GM19468 (cell line): ENCODE results near the gene MBOAT7.
"Not testable (repeated sequence)": the region's sequence is repeated elsewhere in the genome, so short reads cannot be mapped to it uniquely, and the experiment has no call there.

Experiments used
- ATAC-seq: cut with Tn5 transposase; IDR thresholded peaks from one replicate; pipeline ENCODE4 v1.9.1; 2021; ENCODE audit warnings: mild to moderate bottlenecking, moderate library complexity, moderate number of reproducible peaks; ENCODE audit not compliant: unreplicated experiment; ENCODE audit errors: extremely low read depth

MBOAT7 gene

GRCh38 chr19:54209811-54210494 is 20.6 kb upstream of the MBOAT7 start:
- ATAC-seq, result no peak

DNA sequence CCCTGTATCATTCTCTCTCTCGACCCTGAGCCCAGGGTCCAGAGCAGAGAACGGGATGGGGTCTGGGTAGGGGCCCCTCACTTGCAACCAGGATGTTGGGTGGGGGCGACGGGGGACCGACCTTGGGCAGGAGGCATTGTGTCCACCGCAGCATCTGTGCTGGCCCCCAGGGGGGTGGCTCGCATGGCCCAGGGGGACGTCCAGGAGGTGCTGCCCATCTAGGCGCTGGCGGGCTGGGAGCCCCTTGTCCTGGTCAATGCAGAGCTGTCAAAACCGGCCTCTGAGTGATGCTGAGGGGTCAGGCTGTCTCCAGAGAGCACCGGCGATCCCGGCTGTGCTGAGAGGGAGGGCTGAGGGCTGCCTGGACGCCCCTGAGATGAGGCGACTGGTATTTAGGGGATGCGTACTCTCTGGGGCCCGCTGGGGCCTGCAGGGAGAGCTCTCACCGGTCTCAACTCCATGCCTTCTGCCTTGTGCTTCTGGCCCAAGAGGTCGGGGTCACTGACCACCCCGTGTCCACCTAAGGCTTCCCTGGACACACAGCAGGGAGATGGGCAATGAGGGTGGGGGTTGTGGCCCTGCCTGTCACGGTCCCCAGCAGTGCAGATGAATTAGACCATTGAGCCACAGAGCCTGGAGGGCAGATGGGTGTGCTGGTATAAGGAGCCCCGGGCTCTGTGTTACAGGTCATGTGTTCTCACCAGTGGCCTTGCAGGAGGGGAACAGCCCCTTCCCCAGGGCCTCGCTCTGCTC is 19.9 kb upstream of the MBOAT7 start:
- ATAC-seq, result no peak

GRCh38 chr19:54208784-54209057 is 19.3 kb upstream of the MBOAT7 start:
- no peak for ATAC-seq

DNA sequence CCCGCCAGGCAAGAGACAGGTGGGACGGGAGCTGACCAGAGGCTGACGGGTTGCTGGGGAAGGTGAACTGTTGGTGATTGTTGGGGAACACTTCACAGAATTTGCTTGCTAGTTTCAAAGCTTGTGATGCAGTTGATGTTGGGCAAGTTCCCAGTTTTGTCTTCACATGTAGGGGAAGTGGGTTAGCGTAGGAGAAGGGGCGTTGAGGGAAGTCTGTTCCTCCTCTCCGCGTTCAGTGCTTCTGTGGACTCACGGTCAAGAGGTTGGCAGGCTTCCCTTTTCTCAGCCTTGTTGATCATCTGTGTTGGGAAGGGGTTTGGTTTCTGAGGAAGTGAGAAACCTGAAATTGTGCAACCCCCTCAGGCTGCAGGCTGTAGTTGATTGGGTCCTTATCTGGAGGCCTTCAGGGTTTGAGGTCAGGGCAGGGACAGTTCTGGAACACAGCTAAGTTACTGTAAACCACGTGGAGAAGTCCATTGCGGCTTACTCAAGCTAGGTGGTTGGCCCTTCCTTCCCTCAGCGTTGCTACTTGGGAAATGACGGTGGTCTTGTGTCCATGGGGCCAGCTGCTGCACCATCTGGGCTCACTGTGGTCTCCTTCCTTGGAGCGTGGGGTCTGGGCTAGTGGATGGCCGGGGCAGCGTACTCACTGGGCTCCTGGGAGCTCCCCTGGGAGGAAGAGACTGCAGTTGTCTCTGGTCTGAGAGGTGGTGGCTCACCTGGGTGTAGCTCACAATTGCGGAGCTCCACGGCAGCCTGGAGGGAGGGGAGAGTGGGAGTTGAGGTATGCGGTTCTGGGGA is 18.8 kb upstream of the MBOAT7 start:
- no peak for ATAC-seq

DNA sequence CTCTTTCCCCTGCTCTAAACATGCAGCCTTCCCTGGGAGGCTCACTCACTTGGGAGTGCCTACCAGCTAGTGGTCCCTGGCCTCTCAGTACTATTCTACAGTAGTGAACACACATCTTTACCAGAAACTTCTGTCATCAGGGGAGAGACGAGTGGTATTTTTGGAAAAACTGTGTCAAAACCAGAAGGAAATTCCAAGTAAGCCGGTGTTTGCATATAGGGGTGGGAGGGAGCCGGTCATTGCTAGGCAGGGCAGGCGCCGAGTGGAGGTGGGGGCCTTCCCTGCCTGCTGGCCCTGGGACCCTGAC is 18.2 kb upstream of the MBOAT7 start:
- no peak for ATAC-seq

- ATAC-seq, result not testable (repeated sequence)
Observed at GRCh38 chr19:54207193-54207592, 17.8 kb upstream of the MBOAT7 start.

DNA sequence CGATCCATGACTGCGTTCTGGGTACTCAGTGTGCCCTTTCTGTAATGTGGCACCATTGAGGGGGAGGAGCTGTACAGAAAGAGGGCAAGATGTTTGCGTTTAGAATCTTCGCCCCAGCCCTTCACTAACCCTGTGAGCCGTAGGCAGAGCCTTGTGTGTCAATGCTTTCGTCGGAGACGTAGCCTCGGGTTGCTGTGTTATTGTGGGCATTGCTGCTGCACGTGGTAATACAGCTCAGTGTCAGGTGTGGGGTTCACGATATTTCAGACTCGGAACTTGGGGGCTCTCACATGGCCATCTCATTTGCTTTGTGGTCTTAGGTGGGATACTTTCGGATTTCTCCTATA is 17.4 kb upstream of the MBOAT7 start:
- no peak for ATAC-seq

GRCh38 chr19:54206030-54206830 is 16.9 kb upstream of the MBOAT7 start:
- ATAC-seq, result no peak

DNA sequence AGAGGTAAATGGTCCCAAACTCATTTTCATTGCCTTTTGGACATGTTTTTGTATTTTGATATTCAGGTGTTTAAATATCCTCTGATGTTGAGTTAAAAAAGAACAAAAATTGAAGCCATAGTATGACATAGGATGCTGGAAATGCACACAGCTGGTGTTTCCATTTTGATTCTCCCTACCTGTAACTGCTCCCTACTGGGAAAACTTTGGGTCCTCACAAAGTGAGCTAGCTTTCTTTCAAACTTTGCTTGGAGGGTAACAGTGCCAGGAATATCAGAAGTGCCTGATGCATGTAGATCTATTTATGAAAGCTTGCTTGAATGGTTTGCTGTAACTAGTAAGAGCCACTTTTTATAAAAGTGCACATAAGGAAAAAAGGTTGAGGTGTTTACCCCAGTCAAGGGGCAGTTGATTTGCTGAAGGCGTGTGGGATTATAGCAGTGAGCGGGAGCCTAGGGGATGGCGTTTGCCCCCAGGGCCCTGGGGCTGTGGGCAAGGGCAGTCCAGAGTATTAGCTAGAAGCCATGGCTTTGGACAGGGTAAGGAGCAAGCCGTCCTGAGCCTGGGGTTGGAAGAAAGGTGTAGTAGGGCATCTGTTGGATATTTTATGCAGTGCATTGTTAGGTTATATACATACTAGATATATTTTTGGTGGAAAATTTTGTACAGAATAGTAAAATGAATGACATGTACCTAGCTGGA is 15.5 kb upstream of the MBOAT7 start:
- ATAC-seq, result no peak

DNA sequence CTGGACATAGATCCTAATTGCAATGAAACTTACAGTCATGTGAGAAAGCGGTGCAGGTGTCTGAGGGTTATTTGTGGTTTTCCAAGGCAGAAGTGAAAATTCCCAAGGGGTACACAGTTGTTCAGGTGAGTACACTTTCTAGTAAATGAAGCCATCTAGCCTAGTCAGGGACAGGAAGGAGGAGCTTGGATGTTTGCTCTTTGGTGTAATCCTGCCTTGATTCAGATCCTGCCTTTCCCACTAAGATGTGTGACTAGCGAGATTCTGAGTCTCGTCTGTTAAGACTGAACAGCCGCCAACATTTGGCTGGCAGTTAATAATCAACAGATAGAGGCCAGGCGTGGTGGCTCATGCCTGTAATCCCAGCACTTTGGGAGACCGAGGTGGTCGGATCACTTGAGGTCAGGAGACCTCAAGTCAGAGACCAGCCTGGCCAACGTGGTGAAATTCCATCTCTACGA is 13.8 kb upstream of the MBOAT7 start:
- ATAC-seq, result no peak

DNA sequence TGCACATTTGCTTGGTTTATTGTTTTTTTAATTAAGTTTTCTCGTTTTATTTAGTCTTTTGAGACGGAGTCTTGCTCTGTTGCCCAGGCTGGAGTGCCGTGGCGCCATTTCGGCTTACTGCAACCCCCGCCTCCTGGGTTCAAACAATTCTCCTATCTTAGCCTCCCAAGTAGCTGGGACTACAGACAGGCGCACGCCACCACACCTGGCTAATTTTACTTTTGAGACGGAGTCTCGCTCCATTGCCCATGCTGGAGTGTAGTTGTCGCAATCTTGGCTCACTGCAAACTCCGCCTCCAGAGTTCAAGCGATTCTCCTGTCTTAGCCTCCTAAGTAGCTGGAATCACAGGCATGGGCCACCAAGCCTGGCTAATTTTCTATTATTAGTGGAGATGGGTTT is 12.6 kb upstream of the MBOAT7 start:
- no peak for ATAC-seq

- no peak for ATAC-seq
Observed at GRCh38 chr19:54201172-54201701, 11.9 kb upstream of the MBOAT7 start.

GRCh38 chr19:54199401-54199800 is 10.0 kb upstream of the MBOAT7 start:
- ATAC-seq, result no peak

DNA sequence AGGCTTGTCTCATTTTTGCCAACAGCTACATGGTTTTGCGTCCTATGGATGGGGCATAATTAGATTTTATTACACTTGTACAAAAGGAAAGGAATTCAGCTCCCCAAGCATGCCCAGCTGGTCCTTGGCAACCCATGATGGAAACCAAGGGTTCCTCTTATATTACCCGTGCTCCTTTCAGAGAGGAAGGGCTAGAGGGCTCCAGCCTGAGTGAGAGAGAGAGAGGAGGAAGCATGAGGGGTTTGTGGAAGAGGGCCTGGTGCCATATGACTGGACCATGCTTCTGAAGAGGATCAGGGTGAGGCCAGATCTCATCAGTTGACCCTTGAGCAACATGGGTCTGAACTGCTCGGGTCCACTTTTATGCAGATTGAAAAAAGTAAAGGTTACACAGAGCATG is 7.7 kb upstream of the MBOAT7 start:
- no peak for ATAC-seq

DNA sequence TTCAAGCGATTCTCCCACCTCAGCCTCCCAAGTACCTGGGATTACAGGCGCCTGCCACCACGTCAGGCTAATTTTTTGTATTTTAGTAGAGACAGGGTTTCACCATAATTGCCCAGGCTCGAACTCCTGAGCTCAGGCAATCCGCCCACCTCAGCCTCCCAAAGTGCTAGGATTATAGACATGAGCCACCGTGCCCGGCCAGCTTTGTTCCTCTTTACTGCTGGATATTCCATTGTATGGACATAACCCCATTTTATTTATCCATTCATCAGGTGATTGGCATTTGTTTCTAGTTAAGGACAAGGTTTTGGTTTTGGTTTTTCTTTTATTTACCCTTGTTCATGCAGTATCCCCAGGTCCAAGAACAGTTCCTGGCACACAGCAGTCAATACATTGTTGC is 7.2 kb upstream of the MBOAT7 start:
- no peak for ATAC-seq

GRCh38 chr19:54194463-54194862 is 5.1 kb upstream of the MBOAT7 start:
- ATAC-seq, result not testable (repeated sequence)

GRCh38 chr19:54193011-54193410 is 3.6 kb upstream of the MBOAT7 start:
- ATAC-seq, result no peak

GRCh38 chr19:54191811-54192453 is 2.6 kb upstream of the MBOAT7 start:
- no peak for ATAC-seq

DNA sequence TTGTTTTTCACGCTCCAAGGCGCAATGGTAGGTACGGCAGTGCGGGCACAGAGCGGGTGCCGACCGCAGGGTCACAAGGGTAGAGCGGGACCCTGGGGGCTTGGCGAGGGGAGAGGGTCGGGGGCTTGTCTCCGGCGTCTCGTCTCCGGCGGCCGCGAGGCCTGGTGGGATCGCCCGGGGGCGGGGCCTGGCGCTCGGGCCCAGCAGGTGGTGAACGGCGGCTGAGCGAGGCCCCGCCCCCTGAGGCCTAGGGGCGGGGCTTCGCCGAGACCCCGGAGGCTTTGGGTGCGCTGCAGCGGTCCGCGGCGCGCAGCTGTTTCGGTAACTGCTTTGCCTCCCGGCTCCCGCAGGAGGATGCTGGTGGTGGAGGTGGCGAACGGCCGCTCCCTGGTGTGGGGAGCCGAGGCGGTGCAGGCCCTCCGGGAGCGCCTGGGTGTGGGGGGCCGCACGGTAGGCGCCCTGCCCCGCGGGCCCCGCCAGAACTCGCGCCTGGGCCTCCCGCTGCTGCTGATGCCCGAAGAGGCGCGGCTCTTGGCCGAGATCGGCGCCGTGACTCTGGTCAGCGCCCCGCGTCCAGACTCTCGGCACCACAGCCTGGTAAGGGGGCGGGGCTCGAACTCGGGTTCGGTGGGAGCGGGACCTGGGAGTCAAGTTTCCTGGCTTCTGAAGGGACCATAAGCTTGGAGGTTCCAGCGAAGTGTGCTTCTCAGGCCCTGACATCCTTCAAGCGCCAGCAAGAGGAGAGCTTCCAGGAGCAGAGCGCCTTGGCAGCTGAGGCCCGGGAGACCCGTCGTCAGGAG is 1.8 kb upstream of the MBOAT7 start, which contains the start of gene TSEN34:
Gene TSEN34 (plus strand): TSS at position 298 of the 800 bp plus-strand sequence. CDS start 57 bp downstream, at position 355.
- ATAC-seq, result peak; percentile 12
